ENCODE data around the gene PBRM1. TPM values are rescaled to one million over a fixed set of nuclear protein-coding genes. Genes with fewer than 3 reads are reported as not detected.

PBRM1 gene
- total and polyA plus RNA-seq, 2 of the 13 experiments (the other 11 are each of a cell fraction or from before 2014, with no cell fraction given) = 10.9 to 33.2 TPM

DNA sequence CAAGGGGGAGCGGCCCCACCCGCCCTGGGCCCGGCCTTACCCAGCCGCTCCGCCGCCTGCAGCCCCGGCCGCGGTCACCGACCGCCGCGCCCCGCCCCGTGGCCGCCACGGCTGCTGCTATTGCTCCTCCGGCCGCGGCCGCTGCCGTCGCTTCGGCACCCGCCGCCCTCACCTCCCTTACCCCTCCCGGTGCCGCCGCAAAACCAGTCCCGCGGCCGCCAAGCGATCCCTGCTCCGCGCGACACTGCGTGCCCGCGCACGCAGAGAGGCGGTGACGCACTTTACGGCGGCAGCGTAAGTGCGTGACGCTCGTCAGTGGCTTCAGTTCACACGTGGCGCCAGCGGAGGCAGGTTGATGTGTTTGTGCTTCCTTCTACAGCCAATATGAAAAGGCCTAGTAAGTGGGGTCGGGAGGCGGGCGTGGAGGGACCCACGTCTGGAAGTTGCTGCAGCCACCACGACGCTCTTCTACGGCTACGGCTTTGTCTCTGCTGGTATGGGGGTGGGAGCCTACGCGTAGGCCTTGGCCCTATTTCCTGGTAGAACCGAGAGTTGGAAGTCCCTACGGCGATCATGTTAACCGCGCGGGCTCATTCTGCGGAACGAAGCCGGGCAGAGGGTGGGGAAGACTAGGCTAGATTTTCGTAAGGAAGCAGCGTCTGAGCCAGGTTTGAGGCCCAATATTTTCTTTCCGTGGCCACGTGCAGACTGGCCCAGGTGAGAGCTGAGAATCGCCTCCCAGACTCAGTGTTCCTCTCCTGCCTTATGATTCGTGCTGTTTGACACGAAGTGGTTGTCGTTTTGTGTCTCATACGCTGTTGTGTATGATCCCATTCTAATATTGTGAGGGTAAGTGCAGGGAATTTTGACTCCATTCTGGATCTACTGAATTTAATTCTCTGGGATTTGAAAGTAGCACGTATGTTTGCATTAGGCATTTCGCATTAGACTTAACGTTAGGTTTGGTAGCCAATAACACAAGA is at the start of gene PBRM1, which contains the start of gene GNL3 (continued):
- TF ChIP-seq, protein P1, sequence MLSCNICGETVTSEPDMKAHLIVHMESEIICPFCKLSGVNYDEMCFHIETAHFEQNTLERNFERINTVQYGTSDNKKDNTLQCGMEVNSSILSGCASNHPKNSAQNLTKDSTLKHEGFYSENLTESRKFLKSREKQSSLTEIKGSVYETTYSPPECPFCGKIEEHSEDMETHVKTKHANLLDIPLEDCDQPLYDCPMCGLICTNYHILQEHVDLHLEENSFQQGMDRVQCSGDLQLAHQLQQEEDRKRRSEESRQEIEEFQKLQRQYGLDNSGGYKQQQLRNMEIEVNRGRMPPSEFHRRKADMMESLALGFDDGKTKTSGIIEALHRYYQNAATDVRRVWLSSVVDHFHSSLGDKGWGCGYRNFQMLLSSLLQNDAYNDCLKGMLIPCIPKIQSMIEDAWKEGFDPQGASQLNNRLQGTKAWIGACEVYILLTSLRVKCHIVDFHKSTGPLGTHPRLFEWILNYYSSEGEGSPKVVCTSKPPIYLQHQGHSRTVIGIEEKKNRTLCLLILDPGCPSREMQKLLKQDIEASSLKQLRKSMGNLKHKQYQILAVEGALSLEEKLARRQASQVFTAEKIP (CRISPR knock-in tag; IDR thresholded peaks at IDR 0.05; ENCODE audit: borderline replicate concordance) = no peak
- peak; percentile 81 for TF ChIP-seq ZNF546 (CRISPR knock-in tag; conservative IDR thresholded peaks at IDR 0.05)
- peak; percentile 95 for TF ChIP-seq ZNF781 (CRISPR knock-in tag; IDR thresholded peaks at IDR 0.05; ENCODE audit: borderline replicate concordance, not compliant biosample characterization)
- TF ChIP-seq, protein P2, sequence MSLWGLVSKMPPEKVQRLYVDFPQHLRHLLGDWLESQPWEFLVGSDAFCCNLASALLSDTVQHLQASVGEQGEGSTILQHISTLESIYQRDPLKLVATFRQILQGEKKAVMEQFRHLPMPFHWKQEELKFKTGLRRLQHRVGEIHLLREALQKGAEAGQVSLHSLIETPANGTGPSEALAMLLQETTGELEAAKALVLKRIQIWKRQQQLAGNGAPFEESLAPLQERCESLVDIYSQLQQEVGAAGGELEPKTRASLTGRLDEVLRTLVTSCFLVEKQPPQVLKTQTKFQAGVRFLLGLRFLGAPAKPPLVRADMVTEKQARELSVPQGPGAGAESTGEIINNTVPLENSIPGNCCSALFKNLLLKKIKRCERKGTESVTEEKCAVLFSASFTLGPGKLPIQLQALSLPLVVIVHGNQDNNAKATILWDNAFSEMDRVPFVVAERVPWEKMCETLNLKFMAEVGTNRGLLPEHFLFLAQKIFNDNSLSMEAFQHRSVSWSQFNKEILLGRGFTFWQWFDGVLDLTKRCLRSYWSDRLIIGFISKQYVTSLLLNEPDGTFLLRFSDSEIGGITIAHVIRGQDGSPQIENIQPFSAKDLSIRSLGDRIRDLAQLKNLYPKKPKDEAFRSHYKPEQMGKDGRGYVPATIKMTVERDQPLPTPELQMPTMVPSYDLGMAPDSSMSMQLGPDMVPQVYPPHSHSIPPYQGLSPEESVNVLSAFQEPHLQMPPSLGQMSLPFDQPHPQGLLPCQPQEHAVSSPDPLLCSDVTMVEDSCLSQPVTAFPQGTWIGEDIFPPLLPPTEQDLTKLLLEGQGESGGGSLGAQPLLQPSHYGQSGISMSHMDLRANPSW (CRISPR knock-in tag; IDR thresholded peaks at IDR 0.05; ENCODE audit: borderline replicate concordance) = 0 out of 2 replicates have a peak, but pooled peaks have one; percentile 58
- no peak for TF ChIP-seq ZFP41 (CRISPR knock-in tag; IDR thresholded peaks at IDR 0.05; ENCODE audit: borderline replicate concordance)
- no peak for TF ChIP-seq ZNF101 (CRISPR knock-in tag; IDR thresholded peaks at IDR 0.05; ENCODE audit: borderline replicate concordance, low read depth)
- TF ChIP-seq ZNF253 (CRISPR knock-in tag; IDR thresholded peaks at IDR 0.05; ENCODE audit: borderline replicate concordance) = 0 out of 2 replicates have a peak, but pooled peaks have one; percentile 89
- peak; percentile 74; the same call in 1 of the 2 replicates for TF ChIP-seq MTA1 (CRISPR knock-in tag; IDR thresholded peaks at IDR 0.05; ENCODE audit: borderline replicate concordance)
- TF ChIP-seq, protein P3, sequence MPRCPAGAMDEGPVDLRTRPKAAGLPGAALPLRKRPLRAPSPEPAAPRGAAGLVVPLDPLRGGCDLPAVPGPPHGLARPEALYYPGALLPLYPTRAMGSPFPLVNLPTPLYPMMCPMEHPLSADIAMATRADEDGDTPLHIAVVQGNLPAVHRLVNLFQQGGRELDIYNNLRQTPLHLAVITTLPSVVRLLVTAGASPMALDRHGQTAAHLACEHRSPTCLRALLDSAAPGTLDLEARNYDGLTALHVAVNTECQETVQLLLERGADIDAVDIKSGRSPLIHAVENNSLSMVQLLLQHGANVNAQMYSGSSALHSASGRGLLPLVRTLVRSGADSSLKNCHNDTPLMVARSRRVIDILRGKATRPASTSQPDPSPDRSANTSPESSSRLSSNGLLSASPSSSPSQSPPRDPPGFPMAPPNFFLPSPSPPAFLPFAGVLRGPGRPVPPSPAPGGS (CRISPR knock-in tag; IDR thresholded peaks at IDR 0.05) = no peak; the same call in 1 of the 2 replicates
- no peak for TF ChIP-seq SNRNP70 (IDR thresholded peaks at IDR 0.05; ENCODE audit: low read depth, low read length)
- peak; percentile 74 for TF ChIP-seq GATAD2A (CRISPR knock-in tag; IDR thresholded peaks at IDR 0.05)
- TF ChIP-seq MIXL1 (CRISPR knock-in tag; IDR thresholded peaks at IDR 0.05) = peak; percentile 76
- peak; percentile 61; the same call in 1 of the 2 replicates for TF ChIP-seq ZNF788 (CRISPR knock-in tag; IDR thresholded peaks at IDR 0.05; ENCODE audit: borderline replicate concordance)
- TF ChIP-seq POLR2G (IDR thresholded peaks at IDR 0.05; ENCODE audit: low read depth, low read length) = peak; percentile 98
- TF ChIP-seq ZNF563 (CRISPR knock-in tag; IDR thresholded peaks at IDR 0.05) = peak; percentile 75; the same call in 1 of the 2 replicates
- TF ChIP-seq ZBTB7B (CRISPR knock-in tag; IDR thresholded peaks at IDR 0.05) = peak; percentile 36; the same call in 1 of the 2 replicates
- TF ChIP-seq ZNF367 (CRISPR knock-in tag; IDR thresholded peaks at IDR 0.05; ENCODE audit: borderline replicate concordance) = no peak
- peak; percentile 26; the same call in 1 of the 2 replicates for TF ChIP-seq ZNF614 (CRISPR knock-in tag; IDR thresholded peaks at IDR 0.05; ENCODE audit: borderline replicate concordance)
- TF ChIP-seq ZNF264 (CRISPR knock-in tag; IDR thresholded peaks at IDR 0.05) = no peak
- peak; percentile 77; the same call in 1 of the 2 replicates for TF ChIP-seq ZFP90 (CRISPR knock-in tag; IDR thresholded peaks at IDR 0.05; ENCODE audit: borderline replicate concordance)
- TF ChIP-seq NFKBIZ (CRISPR knock-in tag; IDR thresholded peaks at IDR 0.05) = no peak; the same call in 1 of the 2 replicates
- no peak for TF ChIP-seq ZNF484 (CRISPR knock-in tag; IDR thresholded peaks at IDR 0.05; ENCODE audit: borderline replicate concordance, low read depth)
- TF ChIP-seq ZNF558 (CRISPR knock-in tag; IDR thresholded peaks at IDR 0.05; ENCODE audit: borderline replicate concordance) = no peak; the same call in 1 of the 2 replicates
